ENCODE results near the gene RBM45.
A peak's percentile ranks its signal among the peaks of the same experiment; 100 is the strongest.

RBM45 gene

GRCh38 chr2:178106053-178106452, 6.2 kb upstream of the RBM45 start:
- no peak for TF ChIP-seq Cebpa-rat (IDR thresholded peaks at IDR 0.05)
- no peaks in the 10 kb centered on the region for H3K36me3 ChIP-seq
- H4K20me1 ChIP-seq, result no peaks in the 10 kb centered on the region
- no peaks in the 10 kb centered on the region for H3K9me3 ChIP-seq
- no peak overlapping the region for H3K27ac ChIP-seq
- no peak overlapping the region for H3K4me2 ChIP-seq
- no peaks in the 10 kb centered on the region for H3K27me3 ChIP-seq
- no peaks in the 10 kb centered on the region for H3K4me1 ChIP-seq
- no peak overlapping the region for H3K4me3 ChIP-seq
- no peak overlapping the region for H3K9ac ChIP-seq

- Histone ChIP-seq H3K9me3 (no peaks in the 10 kb centered on the region), H3K4me2 (no peak overlapping the region), H3K27ac (no peak overlapping the region), H4K20me1 (no peaks in the 10 kb centered on the region), H3K4me3 (no peak overlapping the region), H3K9ac (no peak overlapping the region), H3K36me3 (no peaks in the 10 kb centered on the region), H3K4me1 (no peaks in the 10 kb centered on the region), H3K27me3 (no peaks in the 10 kb centered on the region)
- TF ChIP-seq Cebpa-rat (IDR thresholded peaks at IDR 0.05), result no peak
Measured at GRCh38 chr2:178108176-178108575, 4.1 kb upstream of the RBM45 start.

- no peaks in the 10 kb centered on the region for H4K20me1 ChIP-seq
- no peaks in the 10 kb centered on the region for H3K36me3 ChIP-seq
- peaks cover 13% of the 10 kb centered on the region for H3K4me1 ChIP-seq
- no peak overlapping the region for H3K27ac ChIP-seq
- no peak for TF ChIP-seq Cebpa-rat (IDR thresholded peaks at IDR 0.05)
- no peak overlapping the region for H3K4me3 ChIP-seq
- H3K9me3 ChIP-seq, result no peaks in the 10 kb centered on the region
- no peaks in the 10 kb centered on the region for H3K27me3 ChIP-seq
- H3K4me2 ChIP-seq, result no peak overlapping the region
- no peak overlapping the region for H3K9ac ChIP-seq
Measured at GRCh38 chr2:178109813-178110212, 2.4 kb upstream of the RBM45 start.

GRCh38 chr2:178110681-178111080, 1.6 kb upstream of the RBM45 start:
- H3K4me3 ChIP-seq, result no peak overlapping the region
- peaks cover 13% of the 10 kb centered on the region for H3K4me1 ChIP-seq
- no peak overlapping the region for H3K9ac ChIP-seq
- 0 out of 2 replicates have a peak, but pooled peaks cover under 1% of the 10 kb centered on the region for H3K36me3 ChIP-seq
- H4K20me1 ChIP-seq, result no peaks in the 10 kb centered on the region
- no peak for TF ChIP-seq Cebpa-rat (IDR thresholded peaks at IDR 0.05)
- no peak overlapping the region for H3K27ac ChIP-seq
- H3K27me3 ChIP-seq, result no peaks in the 10 kb centered on the region
- no peak overlapping the region for H3K4me2 ChIP-seq
- H3K9me3 ChIP-seq, result no peaks in the 10 kb centered on the region

GRCh38 chr2:178111743-178112142, 494 bp upstream of the RBM45 start:
- H4K20me1 ChIP-seq, result no peaks in the 10 kb centered on the region
- peak overlapping the region; percentile 96; the same call in 1 of the 2 replicates for H3K4me2 ChIP-seq
- H3K9me3 ChIP-seq, result no peaks in the 10 kb centered on the region
- peak overlapping the region; percentile 92 for H3K4me3 ChIP-seq
- TF ChIP-seq Cebpa-rat (IDR thresholded peaks at IDR 0.05), result no peak
- H3K4me1 ChIP-seq, result peaks cover 13% of the 10 kb centered on the region
- H3K27ac ChIP-seq, result no peak overlapping the region
- H3K36me3 ChIP-seq, result 0 out of 2 replicates have a peak, but pooled peaks cover 3% of the 10 kb centered on the region
- no peaks in the 10 kb centered on the region for H3K27me3 ChIP-seq
- H3K9ac ChIP-seq, result no peak overlapping the region

- H3K9ac ChIP-seq, result no peak overlapping the region
- peaks cover 14% of the 10 kb centered on the region; the same call in 1 of the 2 replicates for H3K36me3 ChIP-seq
- H3K27ac ChIP-seq, result no peak overlapping the region
- TF ChIP-seq Cebpa-rat (IDR thresholded peaks at IDR 0.05), result no peak
- no peaks in the 10 kb centered on the region for H3K9me3 ChIP-seq
- no peak overlapping the region for H3K4me3 ChIP-seq
- H3K4me1 ChIP-seq, result peaks cover 13% of the 10 kb centered on the region
- no peaks in the 10 kb centered on the region for H3K27me3 ChIP-seq
- no peak overlapping the region for H3K4me2 ChIP-seq
- no peaks in the 10 kb centered on the region for H4K20me1 ChIP-seq
Measured at GRCh38 chr2:178114462-178114861, 2.2 kb downstream of the RBM45 start.

- TF ChIP-seq Cebpa-rat (IDR thresholded peaks at IDR 0.05), result no peak
- H3K4me1 ChIP-seq, result peaks cover 13% of the 10 kb centered on the region
- no peak overlapping the region for H3K4me3 ChIP-seq
- no peak overlapping the region for H3K27ac ChIP-seq
- H3K36me3 ChIP-seq, result peaks cover 18% of the 10 kb centered on the region; the same call in 1 of the 2 replicates
- no peaks in the 10 kb centered on the region for H3K27me3 ChIP-seq
- no peak overlapping the region for H3K4me2 ChIP-seq
- no peak overlapping the region for H3K9ac ChIP-seq
- H3K9me3 ChIP-seq, result no peaks in the 10 kb centered on the region
- H4K20me1 ChIP-seq, result no peaks in the 10 kb centered on the region
Measured at GRCh38 chr2:178115271-178115670, 3.0 kb downstream of the RBM45 start.

GRCh38 chr2:178117725-178118124, 5.5 kb downstream of the RBM45 start:
- Histone ChIP-seq H3K27me3 (no peaks in the 10 kb centered on the region), H3K36me3 (peaks cover 31% of the 10 kb centered on the region), H3K27ac (no peak overlapping the region), H3K9me3 (no peaks in the 10 kb centered on the region), H3K9ac (no peak overlapping the region), H3K4me1 (peaks cover 13% of the 10 kb centered on the region), H3K4me3 (no peak overlapping the region), H3K4me2 (no peak overlapping the region), H4K20me1 (no peaks in the 10 kb centered on the region)
- TF ChIP-seq Cebpa-rat (IDR thresholded peaks at IDR 0.05), result no peak

GRCh38 chr2:178119179-178119922, 7.1 kb downstream of the RBM45 start:
- Histone ChIP-seq H3K9ac (no peak overlapping the region), H3K4me2 (no peak overlapping the region), H3K4me1 (peaks cover 1% of the 10 kb centered on the region; the same call in 1 of the 2 replicates), H3K9me3 (no peaks in the 10 kb centered on the region), H3K27ac (no peak overlapping the region), H3K4me3 (no peak overlapping the region), H3K27me3 (no peaks in the 10 kb centered on the region), H3K36me3 (peaks cover 44% of the 10 kb centered on the region), H4K20me1 (no peaks in the 10 kb centered on the region)
- no peak for TF ChIP-seq Cebpa-rat (IDR thresholded peaks at IDR 0.05)

GRCh38 chr2:178123163-178123562, 10.9 kb downstream of the RBM45 start:
- Histone ChIP-seq H3K9ac (no peak overlapping the region), H3K9me3 (no peaks in the 10 kb centered on the region), H3K27me3 (no peaks in the 10 kb centered on the region), H3K4me3 (no peak overlapping the region), H4K20me1 (no peaks in the 10 kb centered on the region), H3K36me3 (peaks cover 64% of the 10 kb centered on the region), H3K27ac (no peak overlapping the region), H3K4me2 (no peak overlapping the region), H3K4me1 (no peaks in the 10 kb centered on the region)
- TF ChIP-seq Cebpa-rat (IDR thresholded peaks at IDR 0.05), result no peak
